HepG2 (cell line): ENCODE measurements around the gene SLC12A9. TPM values are rescaled to one million over a fixed set of nuclear protein-coding genes. Genes with fewer than 3 reads are reported as not detected.

ENCODE experiments used
- ASH2L ChIP-seq: fragments of 300-600, 200-600 bp; sonication (generic); IDR thresholded peaks from 2 replicates; pipeline ENCODE4 v1.7.0; 2017; ENCODE audit warnings: low read depth, mild to moderate bottlenecking, moderate library complexity, mixed read lengths, low read length; ENCODE audit not compliant: insufficient read length
- CAMTA2 ChIP-seq: sonication (generic); formaldehyde crosslinking; IDR thresholded peaks from 2 replicates; pipeline ENCODE4 v1.4.0; 2020; ENCODE audit warnings: mild to moderate bottlenecking, missing genetic modification reagents, borderline replicate concordance
- CBX5 ChIP-seq: sonication (generic); formaldehyde crosslinking; IDR thresholded peaks from 2 replicates; pipeline ENCODE4 v1.4.0; 2020; ENCODE audit warnings: missing genetic modification reagents, borderline replicate concordance
- ESRRA ChIP-seq: sonication (generic); formaldehyde crosslinking; IDR thresholded peaks from 2 replicates; pipeline ENCODE4 v1.5.1; 2020; ENCODE audit warnings: mild to moderate bottlenecking, low read depth, missing genetic modification reagents
- FOXK2 ChIP-seq: fragments of 450-650 bp; IDR thresholded peaks from 2 replicates; pipeline ENCODE4 v1.6.1; 2016
- GABPA ChIP-seq, 2 experiments: IDR thresholded peaks; 2 replicates each; pipeline ENCODE4 v1.6.1; 2011 to 2016; ENCODE audit warnings: low read depth in 2 of 2, low read length in 1 of 2, missing biosample characterization in 1 of 2, missing genetic modification characterization in 1 of 2
- ISX ChIP-seq: sonication (generic); formaldehyde crosslinking; conservative IDR thresholded peaks from 2 replicates; pipeline ENCODE4 v1.5.0; 2020; ENCODE audit warnings: missing genetic modification reagents
- KAT7 ChIP-seq: IDR thresholded peaks from 2 replicates; pipeline ENCODE4 v1.6.1; 2018; ENCODE audit warnings: borderline replicate concordance, missing compliant biosample characterization
- MBNL3 ChIP-seq: fragments of 250-450 bp; sonication (Bioruptor Pico); conservative IDR thresholded peaks from 2 replicates; pipeline ENCODE4 v1.8.0; 2022; ENCODE audit warnings: mild to moderate bottlenecking, inconsistent platforms
- PAX8 ChIP-seq: sonication (generic); formaldehyde crosslinking; IDR thresholded peaks from 2 replicates; pipeline ENCODE4 v1.8.0; 2022; ENCODE audit warnings: mild to moderate bottlenecking, missing genetic modification reagents, borderline replicate concordance
- REL ChIP-seq: sonication (generic); formaldehyde crosslinking; conservative IDR thresholded peaks from 2 replicates; pipeline ENCODE4 v1.8.0; 2022; ENCODE audit warnings: mild to moderate bottlenecking, missing genetic modification reagents, moderate library complexity
- SMARCC2 ChIP-seq: fragments of 450-650 bp; IDR thresholded peaks from 2 replicates; pipeline ENCODE4 v1.6.1; 2017; ENCODE audit warnings: antibody characterized with exemption, mild to moderate bottlenecking
- ZBTB7A ChIP-seq: sonication (generic); formaldehyde crosslinking; IDR thresholded peaks from 2 replicates; pipeline ENCODE4 v1.8.0; 2022; ENCODE audit warnings: mild to moderate bottlenecking, missing genetic modification reagents
- ZBTB8A ChIP-seq: sonication (generic); formaldehyde crosslinking; IDR thresholded peaks from 2 replicates; pipeline ENCODE4 v1.4.0; 2020; ENCODE audit warnings: mild to moderate bottlenecking, low read depth, missing genetic modification reagents, borderline replicate concordance
- ZMYM3 ChIP-seq: sonication (generic); formaldehyde crosslinking; IDR thresholded peaks from 2 replicates; pipeline ENCODE4 v1.5.1; 2020; ENCODE audit warnings: mild to moderate bottlenecking, missing genetic modification reagents
- ZNF549 ChIP-seq: sonication (generic); formaldehyde crosslinking; IDR thresholded peaks from 2 replicates; pipeline ENCODE4 v1.5.0; 2020; ENCODE audit warnings: missing genetic modification reagents
- polyA plus RNA-seq, 8 experiments: library from polyadenylated mRNA; depleted of rRNA in 3 of 8; stranded (reverse) in 7 of 8; unstranded in 1 of 8; fragments of >200 nt; fragmentation: Illumina TruSeq in 4 of 8; extraction: Trizol in 4 of 8; gene quantifications; 2 replicates each; pipeline versions ENCODE4 v1.2.1 to v1.2.3, GENCODE V29; 2011 to 2016; ENCODE audit warnings: low read depth in 4 of 8, missing spikeins in 1 of 8, mixed read lengths in 1 of 8; ENCODE audit not compliant: insufficient read depth in 1 of 8
- total RNA-seq, 5 experiments: library from RNA; depleted of rRNA; stranded (reverse); fragments of >200 nt; fragmentation: Illumina TruSeq; extraction: Trizol; gene quantifications; 2 replicates each; pipeline ENCODE4 v1.2.3, GENCODE V29; 2016; ENCODE audit warnings: low read depth in 1 of 5
- TF ChIP-seq, protein P1 (sequence below), 2 experiments: sonication (generic) in 1 of 2; formaldehyde crosslinking in 1 of 2; IDR thresholded peaks; 2 replicates each; pipeline versions ENCODE4 v1.4.0 to v1.6.1; 2016 to 2020; ENCODE audit warnings: borderline replicate concordance in 1 of 2, low read depth in 1 of 2, mild to moderate bottlenecking in 1 of 2, missing genetic modification reagents in 1 of 2
- TF ChIP-seq, protein P2 (sequence below): sonication (generic); formaldehyde crosslinking; IDR thresholded peaks from 2 replicates; pipeline ENCODE4 v1.9.0; 2021; ENCODE audit warnings: missing genetic modification reagents, borderline replicate concordance
- TF ChIP-seq, protein P3 (sequence below): sonication (generic); formaldehyde crosslinking; IDR thresholded peaks from 2 replicates; pipeline ENCODE4 v1.5.0; 2020; ENCODE audit warnings: mild to moderate bottlenecking, missing genetic modification reagents
- TF ChIP-seq, protein P4 (sequence below): sonication (generic); formaldehyde crosslinking; IDR thresholded peaks from 2 replicates; pipeline ENCODE4 v1.5.0; 2020; ENCODE audit warnings: mild to moderate bottlenecking, low read depth, missing genetic modification reagents, borderline replicate concordance

SLC12A9 gene
- total and polyA plus RNA-seq, 2 of the 13 experiments (the other 11 are each of a cell fraction or from before 2014, with no cell fraction given), result 8.7 to 16.6 TPM

DNA sequence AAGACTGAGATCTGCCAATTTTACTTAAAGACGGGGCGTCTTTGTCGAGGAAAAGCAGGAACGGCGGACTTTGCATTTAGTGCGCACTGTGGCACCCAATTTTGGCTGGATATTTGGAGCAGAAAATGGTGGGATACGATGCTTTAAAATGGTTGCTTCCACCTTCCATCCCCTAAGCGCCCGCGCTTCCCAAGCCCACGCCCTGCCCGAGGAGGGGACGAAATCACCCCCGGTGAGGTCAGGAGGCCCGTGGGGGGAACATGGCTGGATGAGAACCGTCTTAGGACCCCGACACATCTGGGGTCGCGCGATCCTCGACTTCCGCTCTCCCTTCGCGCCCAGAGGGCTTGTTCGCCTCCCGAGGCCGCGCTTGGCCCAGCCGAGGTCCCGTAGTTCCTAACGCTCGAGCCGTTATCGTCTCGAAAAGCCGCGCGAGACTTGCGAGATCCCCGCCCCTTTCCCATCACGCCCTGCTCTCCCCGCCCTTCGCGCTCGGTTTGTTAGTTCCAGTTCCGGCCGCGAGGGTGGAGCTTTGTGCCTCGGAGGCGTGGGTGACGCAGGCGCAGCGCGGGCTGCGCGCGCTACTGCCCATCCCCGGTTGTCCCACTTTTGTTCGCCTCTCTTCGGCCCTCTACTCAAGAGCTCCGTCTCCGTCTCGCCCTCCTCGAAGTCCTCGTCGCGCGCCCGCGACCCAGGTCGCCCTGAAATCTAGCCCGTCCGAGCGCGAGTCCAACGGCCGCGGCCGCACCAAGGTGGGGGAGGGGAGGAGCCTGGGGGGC lies 22.3 kb downstream of the SLC12A9 start, which contains the start of gene SRRT (continued):
- TF ChIP-seq, protein P1, sequence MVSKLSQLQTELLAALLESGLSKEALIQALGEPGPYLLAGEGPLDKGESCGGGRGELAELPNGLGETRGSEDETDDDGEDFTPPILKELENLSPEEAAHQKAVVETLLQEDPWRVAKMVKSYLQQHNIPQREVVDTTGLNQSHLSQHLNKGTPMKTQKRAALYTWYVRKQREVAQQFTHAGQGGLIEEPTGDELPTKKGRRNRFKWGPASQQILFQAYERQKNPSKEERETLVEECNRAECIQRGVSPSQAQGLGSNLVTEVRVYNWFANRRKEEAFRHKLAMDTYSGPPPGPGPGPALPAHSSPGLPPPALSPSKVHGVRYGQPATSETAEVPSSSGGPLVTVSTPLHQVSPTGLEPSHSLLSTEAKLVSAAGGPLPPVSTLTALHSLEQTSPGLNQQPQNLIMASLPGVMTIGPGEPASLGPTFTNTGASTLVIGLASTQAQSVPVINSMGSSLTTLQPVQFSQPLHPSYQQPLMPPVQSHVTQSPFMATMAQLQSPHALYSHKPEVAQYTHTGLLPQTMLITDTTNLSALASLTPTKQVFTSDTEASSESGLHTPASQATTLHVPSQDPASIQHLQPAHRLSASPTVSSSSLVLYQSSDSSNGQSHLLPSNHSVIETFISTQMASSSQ (IDR thresholded peaks at IDR 0.05; ENCODE audit: low read depth), result no peak
- TF ChIP-seq, protein P1 (CRISPR knock-in tag; IDR thresholded peaks at IDR 0.05; ENCODE audit: borderline replicate concordance), result peak; percentile 75; the same call in 1 of the 2 replicates
- TF ChIP-seq CBX5 (CRISPR knock-in tag) (peak; percentile 82), REL (peak; percentile 74; the same call in 1 of the 2 replicates), KAT7 (peak; percentile 69), ZMYM3 (peak; percentile 62; the same call in 1 of the 2 replicates), PAX8 (peak; percentile 92; the same call in 1 of the 2 replicates), CAMTA2 (no peak), ZBTB8A (peak; percentile 45; the same call in 1 of the 2 replicates), ASH2L (peak; percentile 93), ISX (CRISPR knock-in tag) (0 out of 2 replicates have a peak, but pooled peaks have one; percentile 14), ZBTB7A (CRISPR knock-in tag) (peak; percentile 85), ESRRA (peak; percentile 52; the same call in 1 of the 2 replicates), SMARCC2 (no peak), MBNL3 (CRISPR knock-in tag) (no peak), GABPA (IDR thresholded peaks at IDR 0.05; ENCODE audit: low read depth, low read length) (peak; percentile 65), GABPA (CRISPR knock-in tag; IDR thresholded peaks at IDR 0.05; ENCODE audit: low read depth) (peak; percentile 92), FOXK2 (no peak), ZNF549 (no peak)
- TF ChIP-seq, protein P2, sequence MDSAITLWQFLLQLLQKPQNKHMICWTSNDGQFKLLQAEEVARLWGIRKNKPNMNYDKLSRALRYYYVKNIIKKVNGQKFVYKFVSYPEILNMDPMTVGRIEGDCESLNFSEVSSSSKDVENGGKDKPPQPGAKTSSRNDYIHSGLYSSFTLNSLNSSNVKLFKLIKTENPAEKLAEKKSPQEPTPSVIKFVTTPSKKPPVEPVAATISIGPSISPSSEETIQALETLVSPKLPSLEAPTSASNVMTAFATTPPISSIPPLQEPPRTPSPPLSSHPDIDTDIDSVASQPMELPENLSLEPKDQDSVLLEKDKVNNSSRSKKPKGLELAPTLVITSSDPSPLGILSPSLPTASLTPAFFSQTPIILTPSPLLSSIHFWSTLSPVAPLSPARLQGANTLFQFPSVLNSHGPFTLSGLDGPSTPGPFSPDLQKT (CRISPR knock-in tag), result no peak
- TF ChIP-seq, protein P3, sequence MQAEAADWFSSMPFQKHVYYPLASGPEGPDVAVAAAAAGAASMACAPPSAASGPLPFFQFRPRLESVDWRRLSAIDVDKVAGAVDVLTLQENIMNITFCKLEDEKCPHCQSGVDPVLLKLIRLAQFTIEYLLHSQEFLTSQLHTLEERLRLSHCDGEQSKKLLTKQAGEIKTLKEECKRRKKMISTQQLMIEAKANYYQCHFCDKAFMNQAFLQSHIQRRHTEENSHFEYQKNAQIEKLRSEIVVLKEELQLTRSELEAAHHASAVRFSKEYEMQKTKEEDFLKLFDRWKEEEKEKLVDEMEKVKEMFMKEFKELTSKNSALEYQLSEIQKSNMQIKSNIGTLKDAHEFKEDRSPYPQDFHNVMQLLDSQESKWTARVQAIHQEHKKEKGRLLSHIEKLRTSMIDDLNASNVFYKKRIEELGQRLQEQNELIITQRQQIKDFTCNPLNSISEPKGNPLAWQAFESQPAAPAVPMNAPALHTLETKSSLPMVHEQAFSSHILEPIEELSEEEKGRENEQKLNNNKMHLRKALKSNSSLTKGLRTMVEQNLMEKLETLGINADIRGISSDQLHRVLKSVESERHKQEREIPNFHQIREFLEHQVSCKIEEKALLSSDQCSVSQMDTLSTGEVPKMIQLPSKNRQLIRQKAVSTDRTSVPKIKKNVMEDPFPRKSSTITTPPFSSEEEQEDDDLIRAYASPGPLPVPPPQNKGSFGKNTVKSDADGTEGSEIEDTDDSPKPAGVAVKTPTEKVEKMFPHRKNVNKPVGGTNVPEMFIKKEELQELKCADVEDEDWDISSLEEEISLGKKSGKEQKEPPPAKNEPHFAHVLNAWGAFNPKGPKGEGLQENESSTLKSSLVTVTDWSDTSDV (CRISPR knock-in tag), result peak; percentile 59; the same call in 1 of the 2 replicates
- TF ChIP-seq, protein P4, sequence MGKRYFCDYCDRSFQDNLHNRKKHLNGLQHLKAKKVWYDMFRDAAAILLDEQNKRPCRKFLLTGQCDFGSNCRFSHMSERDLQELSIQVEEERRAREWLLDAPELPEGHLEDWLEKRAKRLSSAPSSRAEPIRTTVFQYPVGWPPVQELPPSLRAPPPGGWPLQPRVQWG (CRISPR knock-in tag), result no peak
